ENCODE data around the gene ZNF71. TPM values are rescaled to one million over a fixed set of nuclear protein-coding genes. Genes with fewer than 3 reads are reported as not detected.

The ZNF71 gene
- total RNA-seq, 1 experiment from 2014 or later, result 13.7 TPM

DNA sequence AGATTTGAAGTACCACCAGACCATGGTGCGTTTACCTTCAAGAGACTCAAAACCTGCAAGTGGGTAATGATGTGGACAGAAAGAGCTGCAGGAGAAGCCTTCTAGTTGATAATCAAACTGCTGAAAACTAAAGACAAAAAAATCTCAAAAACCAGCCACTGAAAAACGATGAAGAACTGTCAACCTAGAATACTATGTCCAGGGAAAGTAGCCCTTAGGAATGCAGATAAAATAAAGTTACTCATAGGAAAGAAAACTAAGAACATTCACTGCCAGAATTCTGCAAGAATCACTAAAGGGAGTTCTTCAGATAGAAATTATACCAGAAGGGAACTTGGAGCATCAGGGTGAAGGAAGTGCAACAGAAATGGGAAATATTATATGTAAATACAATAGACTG lies 22.5 kb upstream of the ZNF71 start:
- CTCF ChIA-PET, result no interaction called here
- POLR2A ChIA-PET (ENCODE audit: low non-redundant PET), result no interaction called here
- Histone ChIP-seq H3K36me3 (ENCODE audit: insufficient read depth, low read length, poor library complexity, severe bottlenecking) (peaks cover 39% of the 10 kb centered on the region), H3K9me3 (ENCODE audit: low read depth, low read length, poor library complexity, severe bottlenecking) (peaks cover 88% of the 10 kb centered on the region), H3K27ac (ENCODE audit: low read depth, low read length, poor library complexity, severe bottlenecking) (no peak overlapping the region), H3K4me1 (ENCODE audit: insufficient read depth, low read length, poor library complexity, severe bottlenecking) (no peaks in the 10 kb centered on the region), H3K27me3 (replicated peaks; ENCODE audit: insufficient read depth, low read depth, low read length, poor library complexity) (no peaks in the 10 kb centered on the region), H3K4me3 (ENCODE audit: low read depth, low read length, poor library complexity, severe bottlenecking) (no peak overlapping the region)
- intact Hi-C loops (cut with micrococcal nuclease; ENCODE audit: unreplicated experiment), result no loop called here
- no TSS peak for BruUV-seq (replicated peaks)
- no peak for DNase-seq (ENCODE audit: low spot score)
- TF ChIP-seq, protein P1, sequence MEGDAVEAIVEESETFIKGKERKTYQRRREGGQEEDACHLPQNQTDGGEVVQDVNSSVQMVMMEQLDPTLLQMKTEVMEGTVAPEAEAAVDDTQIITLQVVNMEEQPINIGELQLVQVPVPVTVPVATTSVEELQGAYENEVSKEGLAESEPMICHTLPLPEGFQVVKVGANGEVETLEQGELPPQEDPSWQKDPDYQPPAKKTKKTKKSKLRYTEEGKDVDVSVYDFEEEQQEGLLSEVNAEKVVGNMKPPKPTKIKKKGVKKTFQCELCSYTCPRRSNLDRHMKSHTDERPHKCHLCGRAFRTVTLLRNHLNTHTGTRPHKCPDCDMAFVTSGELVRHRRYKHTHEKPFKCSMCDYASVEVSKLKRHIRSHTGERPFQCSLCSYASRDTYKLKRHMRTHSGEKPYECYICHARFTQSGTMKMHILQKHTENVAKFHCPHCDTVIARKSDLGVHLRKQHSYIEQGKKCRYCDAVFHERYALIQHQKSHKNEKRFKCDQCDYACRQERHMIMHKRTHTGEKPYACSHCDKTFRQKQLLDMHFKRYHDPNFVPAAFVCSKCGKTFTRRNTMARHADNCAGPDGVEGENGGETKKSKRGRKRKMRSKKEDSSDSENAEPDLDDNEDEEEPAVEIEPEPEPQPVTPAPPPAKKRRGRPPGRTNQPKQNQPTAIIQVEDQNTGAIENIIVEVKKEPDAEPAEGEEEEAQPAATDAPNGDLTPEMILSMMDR (conservative IDR thresholded peaks at IDR 0.05; ENCODE audit: low read depth, low read length), result no peak
- TF ChIP-seq EZH2 (IDR thresholded peaks at IDR 0.05; ENCODE audit: borderline replicate concordance, low read depth, low read length, poor library complexity, severe bottlenecking), result no peak

GRCh38 chr19:56573914-56574313 lies 21.2 kb upstream of the ZNF71 start:
- Histone ChIP-seq H3K9me3 (ENCODE audit: low read depth, low read length, poor library complexity, severe bottlenecking) (peaks cover 91% of the 10 kb centered on the region), H3K36me3 (ENCODE audit: insufficient read depth, low read length, poor library complexity, severe bottlenecking) (peaks cover 38% of the 10 kb centered on the region), H3K27me3 (replicated peaks; ENCODE audit: insufficient read depth, low read depth, low read length, poor library complexity) (no peaks in the 10 kb centered on the region), H3K4me1 (ENCODE audit: insufficient read depth, low read length, poor library complexity, severe bottlenecking) (no peaks in the 10 kb centered on the region), H3K27ac (ENCODE audit: low read depth, low read length, poor library complexity, severe bottlenecking) (no peak overlapping the region), H3K4me3 (ENCODE audit: low read depth, low read length, poor library complexity, severe bottlenecking) (no peak overlapping the region)
- no TSS peak for BruUV-seq (replicated peaks)
- intact Hi-C loops (cut with micrococcal nuclease; ENCODE audit: unreplicated experiment), result no loop called here
- no peak for DNase-seq (ENCODE audit: low spot score)
- CTCF ChIA-PET, result no interaction called here
- POLR2A ChIA-PET (ENCODE audit: low non-redundant PET), result no interaction called here
- TF ChIP-seq, protein P1 (conservative IDR thresholded peaks at IDR 0.05; ENCODE audit: low read depth, low read length), result no peak
- no peak for TF ChIP-seq EZH2 (IDR thresholded peaks at IDR 0.05; ENCODE audit: borderline replicate concordance, low read depth, low read length, poor library complexity, severe bottlenecking)

DNA sequence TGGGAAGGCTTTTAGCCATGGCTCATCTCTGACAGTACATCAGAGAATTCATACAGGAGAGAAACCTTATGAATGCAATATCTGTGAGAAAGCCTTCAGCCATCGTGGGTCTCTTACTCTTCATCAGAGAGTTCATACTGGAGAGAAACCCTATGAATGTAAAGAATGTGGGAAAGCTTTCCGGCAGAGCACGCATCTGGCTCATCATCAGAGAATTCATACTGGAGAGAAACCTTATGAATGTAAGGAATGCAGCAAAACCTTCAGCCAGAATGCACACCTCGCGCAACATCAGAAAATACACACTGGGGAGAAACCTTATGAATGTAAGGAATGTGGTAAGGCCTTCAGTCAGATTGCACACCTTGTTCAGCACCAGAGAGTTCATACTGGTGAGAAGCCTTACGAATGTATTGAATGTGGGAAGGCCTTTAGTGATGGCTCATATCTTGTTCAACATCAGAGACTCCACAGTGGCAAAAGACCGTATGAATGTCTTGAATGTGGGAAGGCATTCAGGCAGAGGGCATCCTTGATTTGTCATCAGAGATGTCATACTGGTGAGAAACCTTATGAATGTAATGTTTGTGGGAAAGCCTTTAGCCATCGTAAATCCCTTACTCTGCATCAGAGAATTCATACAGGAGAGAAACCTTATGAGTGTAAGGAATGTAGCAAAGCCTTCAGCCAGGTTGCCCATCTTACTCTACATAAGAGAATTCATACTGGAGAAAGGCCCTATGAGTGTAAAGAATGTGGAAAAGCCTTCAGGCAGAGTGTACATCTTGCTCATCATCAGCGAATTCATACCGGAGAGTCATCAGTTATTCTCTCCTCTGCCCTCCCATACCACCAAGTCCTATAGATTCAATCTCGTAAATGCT lies 17.1 kb upstream of the ZNF71 start:
- no TSS peak for BruUV-seq (replicated peaks)
- H3K4me1 ChIP-seq (ENCODE audit: insufficient read depth, low read length, poor library complexity, severe bottlenecking), result no peaks in the 10 kb centered on the region
- intact Hi-C loops (cut with micrococcal nuclease; ENCODE audit: unreplicated experiment), result no loop called here
- no peaks in the 10 kb centered on the region for H3K27me3 ChIP-seq (replicated peaks; ENCODE audit: insufficient read depth, low read depth, low read length, poor library complexity)
- H3K4me3 ChIP-seq (ENCODE audit: low read depth, low read length, poor library complexity, severe bottlenecking), result no peak overlapping the region
- TF ChIP-seq, protein P1 (conservative IDR thresholded peaks at IDR 0.05; ENCODE audit: low read depth, low read length), result no peak
- TF ChIP-seq EZH2 (IDR thresholded peaks at IDR 0.05; ENCODE audit: borderline replicate concordance, low read depth, low read length, poor library complexity, severe bottlenecking), result no peak
- POLR2A ChIA-PET (ENCODE audit: low non-redundant PET), result no interaction called here
- peaks cover 24% of the 10 kb centered on the region for H3K36me3 ChIP-seq (ENCODE audit: insufficient read depth, low read length, poor library complexity, severe bottlenecking)
- CTCF ChIA-PET, result no interaction called here
- DNase-seq (ENCODE audit: low spot score), result no peak
- H3K9me3 ChIP-seq (ENCODE audit: low read depth, low read length, poor library complexity, severe bottlenecking), result peaks cover 98% of the 10 kb centered on the region
- H3K27ac ChIP-seq (ENCODE audit: low read depth, low read length, poor library complexity, severe bottlenecking), result no peak overlapping the region

Measured in A673 (cell line).